Neural progenitor cell (in vitro differentiated cells): ENCODE data around the gene E4F1. TPM values are rescaled to one million over a fixed set of nuclear protein-coding genes. Genes with fewer than 3 reads are reported as not detected.

Experiments
- DNase-seq: peaks from one replicate; pipeline ENCODE4 v3.0.0-alpha.2; 2016; ENCODE audit warnings: low spot score
- H2AFZ ChIP-seq: fragments of 200-600 bp; sonication (generic); replicated peaks from 2 replicates; pipeline ENCODE4 v1.6.1; 2016; ENCODE audit warnings: antibody characterized with exemption
- H3F3A ChIP-seq: fragments of 200-600 bp; sonication (generic); 2 replicates; pipeline ENCODE4 v1.6.1; 2016; ENCODE audit warnings: antibody characterized with exemption, low read depth
- H3K27ac ChIP-seq: fragments of 200-600 bp; sonication (generic); 2 replicates; pipeline ENCODE4 v1.5.1; 2016; ENCODE audit warnings: mild to moderate bottlenecking
- H3K27me3 ChIP-seq: fragments of 200-600 bp; sonication (generic); 2 replicates; pipeline ENCODE4 v1.6.1; 2016; ENCODE audit warnings: mild to moderate bottlenecking, moderate library complexity
- H3K36me3 ChIP-seq: fragments of 200-600 bp; sonication (generic); 2 replicates; pipeline ENCODE4 v1.5.1; 2016
- H3K4me1 ChIP-seq: fragments of 200-600 bp; sonication (generic); 2 replicates; pipeline ENCODE4 v1.6.1; 2016; ENCODE audit warnings: mixed run types
- H3K4me2 ChIP-seq: fragments of 200-600 bp; sonication (generic); 2 replicates; pipeline ENCODE4 v1.6.1; 2016
- H3K4me3 ChIP-seq: fragments of 200-600 bp; sonication (generic); 2 replicates; pipeline ENCODE4 v1.5.1; 2016
- H3K79me2 ChIP-seq: fragments of 200-600 bp; sonication (generic); 2 replicates; pipeline ENCODE4 v1.6.1; 2016; ENCODE audit warnings: low read depth
- H3K9ac ChIP-seq: fragments of 200-600 bp; sonication (generic); 2 replicates; pipeline ENCODE4 v1.6.1; 2016
- H3K9me3 ChIP-seq: fragments of 200-600 bp; sonication (generic); 2 replicates; pipeline ENCODE4 v1.5.1; 2016; ENCODE audit warnings: low read depth
- H4K20me1 ChIP-seq: fragments of 200-600 bp; sonication (generic); 2 replicates; pipeline ENCODE4 v1.6.1; 2016; ENCODE audit warnings: low read depth
- H3K27ac Mint-ChIP-seq: 3 replicates; pipeline ENCODE4 v1.8.0; 2021; ENCODE audit warnings: mixed read lengths
- H3K27me3 Mint-ChIP-seq: 2 replicates; pipeline ENCODE4 v1.8.0; 2022; ENCODE audit warnings: low read depth, mild to moderate bottlenecking, inconsistent platforms, moderate library complexity, mixed read lengths; ENCODE audit not compliant: insufficient read depth
- H3K36me3 Mint-ChIP-seq: 3 replicates; pipeline ENCODE4 v1.8.0; 2021; ENCODE audit warnings: mixed read lengths
- H3K4me1 Mint-ChIP-seq: 3 replicates; pipeline ENCODE4 v1.8.0; 2021; ENCODE audit warnings: mixed read lengths
- H3K4me3 Mint-ChIP-seq: 3 replicates; pipeline ENCODE4 v1.8.0; 2021; ENCODE audit warnings: mild to moderate bottlenecking, moderate library complexity, mixed read lengths
- H3K9me3 Mint-ChIP-seq: 3 replicates; pipeline ENCODE4 v1.8.0; 2020; ENCODE audit warnings: mixed read lengths
- EZH2 ChIP-seq: fragments of 200-600 bp; sonication (generic); IDR thresholded peaks from 2 replicates; pipeline ENCODE4 v1.6.1; 2017; ENCODE audit warnings: antibody characterized with exemption, mild to moderate bottlenecking, moderate library complexity
- EZH2phosphoT487 ChIP-seq: fragments of 200-600 bp; sonication (generic); IDR thresholded peaks from 2 replicates; pipeline ENCODE4 v1.6.1; 2017; ENCODE audit warnings: antibody characterized with exemption
- total RNA-seq: library from RNA; depleted of rRNA; stranded (reverse); fragments of >200 nt; gene quantifications from 2 replicates; pipeline ENCODE4 v1.2.3, GENCODE V29; 2015; ENCODE audit warnings: low replicate concordance
- TF ChIP-seq, protein P1 (sequence below): fragments of 200-600 bp; sonication (generic); IDR thresholded peaks from 2 replicates; pipeline ENCODE4 v1.5.1; 2017; ENCODE audit warnings: antibody characterized with exemption, mild to moderate bottlenecking

The E4F1 gene
- total RNA-seq, 1 donor from 2014 or later, result 7.4 TPM

DNA sequence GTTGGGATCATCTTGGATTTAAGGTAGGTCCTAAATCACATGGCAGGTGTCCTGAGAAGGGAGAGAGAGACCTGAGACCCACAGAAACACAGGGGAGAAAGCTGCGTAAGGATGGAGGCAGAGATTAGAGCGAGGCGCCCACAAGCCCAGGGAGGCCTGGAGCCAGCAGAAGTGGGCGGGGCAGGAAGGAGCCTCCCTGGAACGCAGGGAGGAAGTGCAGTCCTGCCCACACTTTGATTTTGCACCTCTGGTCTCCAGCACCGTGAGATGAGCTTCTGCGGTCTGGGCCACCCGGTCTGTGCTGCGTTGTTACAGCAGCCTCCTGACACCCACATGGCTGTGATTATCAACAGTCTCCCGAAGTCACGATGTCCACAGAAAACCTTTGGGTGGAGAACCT, 19.2 kb downstream of the E4F1 start:
- Histone ChIP-seq H4K20me1 (peaks cover 27% of the 10 kb centered on the region), H3F3A (peaks cover 21% of the 10 kb centered on the region), H3K4me2 (no peak overlapping the region), H3K4me1 (peaks cover 10% of the 10 kb centered on the region), H3K4me3 (no peak overlapping the region), H2AFZ (no peak overlapping the region), H3K9ac (no peak overlapping the region), H3K9me3 (no peaks in the 10 kb centered on the region), H3K27ac (no peak overlapping the region), H3K36me3 (no peaks in the 10 kb centered on the region), H3K79me2 (peaks cover 7% of the 10 kb centered on the region), H3K27me3 (peaks cover 10% of the 10 kb centered on the region)
- H3K27me3 Mint-ChIP-seq, result peaks cover 8% of the 10 kb centered on the region
- no peaks in the 10 kb centered on the region for H3K4me1 Mint-ChIP-seq
- DNase-seq, result no peak
- H3K4me3 Mint-ChIP-seq, result no peak overlapping the region
- H3K36me3 Mint-ChIP-seq, result peaks cover 9% of the 10 kb centered on the region
- no peak overlapping the region for H3K27ac Mint-ChIP-seq
- TF ChIP-seq EZH2phosphoT487, result no peak
- TF ChIP-seq, protein P1, sequence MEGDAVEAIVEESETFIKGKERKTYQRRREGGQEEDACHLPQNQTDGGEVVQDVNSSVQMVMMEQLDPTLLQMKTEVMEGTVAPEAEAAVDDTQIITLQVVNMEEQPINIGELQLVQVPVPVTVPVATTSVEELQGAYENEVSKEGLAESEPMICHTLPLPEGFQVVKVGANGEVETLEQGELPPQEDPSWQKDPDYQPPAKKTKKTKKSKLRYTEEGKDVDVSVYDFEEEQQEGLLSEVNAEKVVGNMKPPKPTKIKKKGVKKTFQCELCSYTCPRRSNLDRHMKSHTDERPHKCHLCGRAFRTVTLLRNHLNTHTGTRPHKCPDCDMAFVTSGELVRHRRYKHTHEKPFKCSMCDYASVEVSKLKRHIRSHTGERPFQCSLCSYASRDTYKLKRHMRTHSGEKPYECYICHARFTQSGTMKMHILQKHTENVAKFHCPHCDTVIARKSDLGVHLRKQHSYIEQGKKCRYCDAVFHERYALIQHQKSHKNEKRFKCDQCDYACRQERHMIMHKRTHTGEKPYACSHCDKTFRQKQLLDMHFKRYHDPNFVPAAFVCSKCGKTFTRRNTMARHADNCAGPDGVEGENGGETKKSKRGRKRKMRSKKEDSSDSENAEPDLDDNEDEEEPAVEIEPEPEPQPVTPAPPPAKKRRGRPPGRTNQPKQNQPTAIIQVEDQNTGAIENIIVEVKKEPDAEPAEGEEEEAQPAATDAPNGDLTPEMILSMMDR, result no peak
- no peaks in the 10 kb centered on the region for H3K9me3 Mint-ChIP-seq

DNA sequence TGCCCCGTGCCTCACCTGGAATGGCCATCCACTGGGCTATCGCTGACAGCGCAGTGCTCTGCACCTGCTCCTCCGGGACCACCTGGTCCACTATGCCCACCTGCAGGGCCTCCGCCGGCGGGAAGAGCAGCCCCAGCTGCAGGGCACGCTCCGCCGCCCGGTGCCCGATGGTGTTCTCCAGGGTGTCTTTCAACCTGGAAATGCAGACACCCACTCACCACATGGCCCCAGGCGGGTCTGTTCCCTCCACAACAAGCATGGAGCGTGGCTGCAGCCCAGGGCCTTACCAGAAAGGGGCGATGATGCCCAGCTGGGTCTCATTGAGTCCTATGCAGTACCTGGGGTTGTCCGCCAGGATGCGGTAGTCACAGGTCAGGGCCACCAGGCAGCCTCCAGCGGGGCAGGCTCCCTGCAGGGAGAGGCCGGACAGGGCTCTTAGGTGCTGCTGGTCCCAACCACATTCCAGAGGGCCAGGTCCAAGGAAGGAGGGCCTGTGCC, 19.7 kb downstream of the E4F1 start:
- no peaks in the 10 kb centered on the region for H3K9me3 ChIP-seq
- Mint-ChIP-seq H3K4me3 (no peak overlapping the region), H3K36me3 (peaks cover 9% of the 10 kb centered on the region), H3K4me1 (no peaks in the 10 kb centered on the region), H3K27ac (no peak overlapping the region), H3K9me3 (no peaks in the 10 kb centered on the region), H3K27me3 (peaks cover 6% of the 10 kb centered on the region)
- peaks cover 12% of the 10 kb centered on the region for H3K79me2 ChIP-seq
- TF ChIP-seq, protein P1, result peak; percentile 7
- no peak for TF ChIP-seq EZH2
- no peak for DNase-seq
- H3K27me3 ChIP-seq, result peaks cover 5% of the 10 kb centered on the region
- no peak overlapping the region for H3K9ac ChIP-seq
- peaks cover 22% of the 10 kb centered on the region for H4K20me1 ChIP-seq
- no peak overlapping the region for H3K4me3 ChIP-seq
- H3K27ac ChIP-seq, result no peak overlapping the region
- peaks cover 6% of the 10 kb centered on the region for H3K4me1 ChIP-seq
- H2AFZ ChIP-seq, result no peak overlapping the region
- H3K4me2 ChIP-seq, result no peak overlapping the region
- peaks cover 17% of the 10 kb centered on the region for H3F3A ChIP-seq
- H3K36me3 ChIP-seq, result no peaks in the 10 kb centered on the region

DNA sequence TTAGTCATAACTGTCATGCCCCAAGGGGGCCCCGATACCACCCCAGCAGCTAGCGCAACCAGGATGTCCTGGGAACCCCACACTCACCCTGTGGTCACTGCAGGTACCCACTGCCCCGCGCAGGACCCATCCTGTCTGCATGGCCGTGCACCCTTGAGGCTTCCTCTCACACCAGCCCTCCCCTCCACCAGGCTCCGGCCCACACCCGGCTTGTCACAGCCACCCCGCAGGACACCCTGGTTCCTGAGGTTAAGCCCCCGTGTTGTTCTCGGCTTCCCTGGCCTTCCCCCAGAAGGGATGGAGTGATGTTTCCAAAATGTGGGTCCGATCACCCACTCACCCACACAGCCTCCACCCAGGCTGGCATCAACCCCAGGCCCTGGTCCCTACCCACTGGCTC, 20.4 kb downstream of the E4F1 start:
- no peak overlapping the region for H3K4me3 Mint-ChIP-seq
- Histone ChIP-seq H3K9me3 (no peaks in the 10 kb centered on the region), H3K9ac (no peak overlapping the region), H3K4me2 (no peak overlapping the region), H3K4me3 (no peak overlapping the region), H2AFZ (no peak overlapping the region), H3K79me2 (peaks cover 19% of the 10 kb centered on the region), H3K36me3 (no peaks in the 10 kb centered on the region), H3K27ac (no peak overlapping the region), H3K27me3 (no peaks in the 10 kb centered on the region), H4K20me1 (peaks cover 15% of the 10 kb centered on the region), H3K4me1 (peaks cover 2% of the 10 kb centered on the region), H3F3A (peaks cover 12% of the 10 kb centered on the region)
- no peak for DNase-seq
- H3K27me3 Mint-ChIP-seq, result peaks cover 6% of the 10 kb centered on the region
- H3K9me3 Mint-ChIP-seq, result no peaks in the 10 kb centered on the region
- H3K4me1 Mint-ChIP-seq, result no peaks in the 10 kb centered on the region
- peaks cover 9% of the 10 kb centered on the region for H3K36me3 Mint-ChIP-seq
- no peak overlapping the region for H3K27ac Mint-ChIP-seq
- TF ChIP-seq, protein P1, result no peak
- TF ChIP-seq EZH2, result no peak
